ENCODE results near the gene ZCCHC24.

Gene ZCCHC24

DNA sequence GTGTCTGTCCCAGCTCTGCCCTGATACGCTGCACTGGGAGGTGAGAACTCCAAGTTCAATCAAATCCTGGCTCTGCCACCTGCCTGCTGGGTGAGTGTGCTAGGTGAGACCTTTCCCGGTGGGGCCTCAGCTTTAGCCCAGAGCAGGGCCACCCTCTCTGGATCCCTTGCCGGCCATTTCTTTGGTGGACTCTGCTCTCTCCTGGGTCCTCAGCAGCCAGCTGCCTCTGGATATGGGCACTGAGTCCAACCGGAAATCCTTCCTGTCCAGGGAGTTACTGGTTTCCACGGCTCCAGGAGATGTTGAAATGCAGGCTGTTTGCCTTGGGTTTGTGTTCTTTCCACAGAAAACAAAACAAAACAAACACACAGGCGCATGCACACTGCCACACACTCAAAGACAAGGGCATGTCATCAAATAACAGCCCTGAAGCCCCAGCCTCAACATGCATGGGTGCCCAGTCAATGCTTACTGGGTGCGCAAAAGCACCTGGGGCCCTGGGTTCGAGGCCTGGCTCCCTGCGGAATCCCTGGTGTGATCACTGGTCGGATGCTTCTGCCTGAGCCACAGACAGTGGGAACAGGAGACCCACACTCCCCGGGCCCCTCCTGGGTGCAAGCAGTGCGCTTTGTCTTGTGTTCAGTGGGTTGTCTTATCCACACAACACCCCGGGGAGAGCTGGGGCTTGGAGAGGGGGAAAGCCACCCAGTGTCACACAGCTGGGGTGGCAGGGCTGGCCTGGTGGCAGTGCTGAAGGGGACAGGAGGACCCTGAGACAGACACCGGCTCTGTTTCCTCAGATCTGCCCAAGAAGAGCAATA, 65.1 kb downstream of the ZCCHC24 start:
- DNase-seq, result no peak

GRCh38 chr10:79379512-79380124, 65.8 kb downstream of the ZCCHC24 start:
- no peak for DNase-seq

DNA sequence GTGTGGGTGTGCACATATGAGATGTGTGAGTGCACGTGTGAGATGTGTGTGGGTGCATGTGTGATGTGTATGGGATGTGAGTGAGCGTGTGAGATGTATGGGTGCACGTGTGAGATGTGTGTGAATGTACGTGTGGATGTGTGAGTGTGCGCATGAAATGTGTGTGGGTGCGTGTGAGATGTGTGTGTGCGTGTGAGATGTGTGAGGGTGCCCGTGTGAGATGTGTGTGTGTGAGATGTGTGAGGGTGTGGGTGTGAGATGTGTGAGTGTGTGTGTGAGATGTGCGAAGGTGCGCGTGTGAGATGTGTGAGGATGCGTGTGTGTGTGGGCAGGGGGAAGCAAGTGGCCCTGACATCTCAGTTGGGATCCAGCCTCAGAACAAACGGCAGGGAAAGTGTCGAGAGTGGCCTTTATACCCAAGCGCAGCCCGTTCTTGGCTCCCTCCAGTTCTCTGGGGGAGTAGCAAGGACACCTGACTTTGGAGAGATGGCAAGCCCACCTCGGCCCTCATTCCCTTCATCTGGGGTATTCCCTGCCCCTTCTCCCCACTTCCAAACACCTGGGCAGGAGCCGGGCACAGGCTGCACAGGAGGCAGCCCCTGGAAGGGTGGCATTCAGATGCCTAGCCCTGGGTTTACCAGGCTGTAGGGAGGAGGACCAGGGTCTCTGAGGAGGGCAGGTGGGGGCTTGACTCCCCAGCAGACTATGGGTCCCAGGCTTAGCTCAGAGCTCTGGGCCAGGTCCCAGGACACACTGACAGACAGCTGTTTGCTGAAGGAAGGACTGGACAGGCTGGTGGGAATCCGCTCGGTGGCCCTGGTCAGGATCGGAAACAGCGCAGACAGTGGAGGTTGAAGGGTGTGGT, 66.5 kb downstream of the ZCCHC24 start:
- no peak for DNase-seq

DNA sequence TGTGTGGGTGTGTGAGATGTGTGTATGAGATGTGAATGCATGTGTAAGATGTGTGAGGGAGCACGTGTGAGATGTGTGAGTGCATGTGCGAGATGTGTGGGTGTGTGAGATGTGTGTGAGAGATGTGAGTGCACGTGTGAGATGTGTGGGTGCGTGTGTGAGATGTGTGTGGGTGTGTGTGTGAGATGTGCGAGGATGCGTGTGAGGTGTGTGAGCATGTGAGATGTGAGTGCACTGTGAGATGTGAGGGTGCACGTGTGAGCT, 67.1 kb downstream of the ZCCHC24 start:
- no peak for DNase-seq

- no peak for DNase-seq
Observed at GRCh38 chr10:79377557-79378382, 67.7 kb downstream of the ZCCHC24 start.

- no peak for DNase-seq
Observed at GRCh38 chr10:79376751-79377556, 68.5 kb downstream of the ZCCHC24 start.

DNA sequence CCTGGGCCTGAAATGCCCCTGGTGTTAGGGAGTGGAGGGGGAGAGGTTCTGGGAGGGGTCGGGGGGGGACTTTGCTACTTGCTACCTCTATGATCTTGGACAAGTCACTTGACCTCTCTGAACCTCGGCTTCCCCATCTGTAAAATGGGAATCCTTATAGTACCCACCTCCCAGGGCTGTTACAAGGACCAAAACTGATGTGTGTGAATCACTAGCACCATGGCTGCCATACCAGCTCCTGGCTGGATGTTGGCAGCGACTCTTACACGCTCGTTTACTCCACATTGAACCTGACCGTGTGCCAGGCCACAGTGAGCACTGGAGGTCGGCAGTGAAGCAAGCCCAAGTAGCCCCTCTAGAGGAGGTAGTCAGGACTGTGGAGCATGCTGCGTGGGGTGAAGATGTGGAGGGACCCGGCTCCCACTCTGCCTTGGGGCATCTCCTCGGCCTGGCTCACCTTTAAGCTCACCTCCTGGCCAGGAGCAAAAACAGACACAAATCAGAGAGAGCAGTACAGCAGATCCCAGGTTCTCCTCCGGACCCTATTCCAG, 69.3 kb downstream of the ZCCHC24 start:
- DNase-seq, result no peak

DNA sequence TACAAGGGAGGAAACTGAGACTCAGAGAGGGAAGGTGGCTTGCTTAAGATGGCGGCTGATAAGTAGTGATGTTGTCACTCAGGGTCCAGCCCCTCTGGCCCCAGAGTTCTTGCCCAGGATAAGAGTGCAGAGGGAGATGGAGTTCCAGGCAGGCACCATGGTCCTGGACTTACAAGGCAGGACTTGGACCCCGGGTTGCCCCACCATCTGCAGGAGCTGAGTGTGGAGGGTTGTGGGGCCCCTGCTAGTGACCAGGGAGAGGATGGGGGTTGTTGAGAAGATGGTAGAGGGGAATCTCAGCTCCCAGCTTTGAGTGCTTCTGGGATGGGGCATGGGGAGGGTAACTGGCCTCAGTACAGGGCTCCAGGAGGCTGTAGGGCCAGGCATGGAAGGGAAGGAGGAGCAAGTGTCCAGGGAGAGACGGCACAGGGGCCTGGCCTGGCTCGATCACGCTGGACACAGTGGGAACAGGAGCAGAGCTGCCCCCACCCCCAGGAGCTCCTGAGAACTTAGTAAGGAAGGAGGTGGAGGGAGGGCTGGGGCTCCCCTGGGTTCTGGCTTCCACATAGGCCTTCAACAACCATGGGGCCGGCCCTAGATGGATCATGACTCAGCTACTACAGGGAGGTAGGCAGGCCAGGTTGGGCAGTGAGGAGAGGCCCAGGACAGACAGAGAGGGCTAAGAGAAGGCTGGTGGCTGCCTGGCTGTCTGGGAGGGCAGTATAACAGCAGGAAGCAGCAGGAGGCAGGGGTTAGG, 69.9 kb downstream of the ZCCHC24 start:
- DNase-seq, result no peak

DNA sequence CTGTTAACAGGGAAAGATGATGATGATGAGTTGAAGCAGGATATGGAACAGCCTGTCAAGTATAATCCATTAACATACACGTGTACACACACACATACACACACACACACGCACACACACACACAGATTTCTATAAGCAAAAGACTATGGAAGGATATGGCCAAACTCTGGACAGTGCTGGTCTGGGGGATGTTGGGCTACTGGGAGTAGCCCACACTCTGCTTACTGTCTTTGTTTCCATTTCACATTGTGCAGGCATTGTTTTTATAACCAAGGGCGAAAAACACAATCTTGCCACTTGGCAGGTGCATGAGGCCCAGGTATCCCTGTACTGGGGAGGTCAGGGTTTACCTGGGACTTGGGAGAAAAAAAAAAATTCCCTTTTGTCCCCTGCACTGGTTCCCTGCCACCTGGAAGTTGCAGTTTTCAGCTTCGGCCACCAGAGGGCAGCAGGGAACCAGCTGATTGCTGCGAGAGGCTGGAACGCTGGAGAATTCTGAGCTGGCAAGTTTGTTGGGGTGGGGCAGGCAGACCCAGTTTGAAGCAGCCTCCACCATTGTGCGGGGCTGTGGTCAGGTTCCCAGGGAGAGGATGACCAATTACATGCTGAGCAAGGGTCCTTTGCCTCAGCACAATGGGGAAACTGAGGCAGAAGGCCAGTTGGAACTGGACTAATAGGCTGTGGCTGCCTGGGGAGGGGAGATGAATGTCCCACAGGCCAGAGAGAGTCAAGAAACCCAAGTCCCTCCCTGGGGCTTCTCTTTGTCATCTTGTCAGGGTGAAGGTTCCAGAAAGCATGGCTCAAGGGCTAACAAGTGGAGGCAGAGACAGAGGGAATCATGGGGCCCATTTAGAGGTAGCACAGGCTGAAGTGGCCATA, 70.9 kb downstream of the ZCCHC24 start:
- DNase-seq, result no peak

- no peak for DNase-seq
Observed at GRCh38 chr10:79372871-79373270, 72.6 kb downstream of the ZCCHC24 start.

DNA sequence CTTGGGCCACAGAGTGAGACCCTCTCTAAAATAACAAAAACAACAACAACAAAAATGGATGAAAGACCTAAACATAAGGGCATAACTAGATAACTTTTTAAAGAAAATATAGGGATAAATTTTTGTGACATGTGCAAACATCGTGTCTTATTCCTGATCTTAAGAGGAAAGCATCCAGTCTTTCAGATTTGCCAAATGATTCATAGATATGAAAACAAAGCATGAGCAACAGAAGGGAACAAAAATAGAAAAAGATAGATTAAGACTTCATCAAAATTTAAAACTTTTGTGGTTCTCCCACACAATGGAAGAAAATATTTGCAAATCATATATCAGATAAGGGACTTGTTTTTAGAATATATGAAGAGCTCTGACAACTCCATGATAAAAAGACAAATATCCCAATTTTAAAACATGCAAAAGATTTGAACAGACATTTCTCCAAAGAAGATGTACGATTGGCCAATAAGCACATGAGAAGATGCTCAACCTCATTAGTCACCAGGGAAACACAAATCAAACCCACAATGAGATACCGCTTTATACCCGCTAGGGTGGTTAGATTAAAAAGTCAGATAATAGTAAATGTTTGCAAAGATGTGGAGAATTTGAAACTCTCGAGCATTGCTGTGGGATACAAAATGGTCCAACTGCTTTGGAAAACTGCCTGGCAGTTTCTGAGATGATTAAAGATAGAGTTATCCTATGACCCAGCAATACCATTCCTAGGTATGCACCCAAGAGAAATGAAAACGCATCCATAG, 77.8 kb downstream of the ZCCHC24 start:
- no peak for DNase-seq

- DNase-seq, result no peak
Observed at GRCh38 chr10:79361726-79362397, 83.6 kb downstream of the ZCCHC24 start.

GRCh38 chr10:79360499-79361342, 84.7 kb downstream of the ZCCHC24 start:
- DNase-seq, result no peak

- DNase-seq, result no peak
Observed at GRCh38 chr10:79359816-79360498, 85.5 kb downstream of the ZCCHC24 start.

DNA sequence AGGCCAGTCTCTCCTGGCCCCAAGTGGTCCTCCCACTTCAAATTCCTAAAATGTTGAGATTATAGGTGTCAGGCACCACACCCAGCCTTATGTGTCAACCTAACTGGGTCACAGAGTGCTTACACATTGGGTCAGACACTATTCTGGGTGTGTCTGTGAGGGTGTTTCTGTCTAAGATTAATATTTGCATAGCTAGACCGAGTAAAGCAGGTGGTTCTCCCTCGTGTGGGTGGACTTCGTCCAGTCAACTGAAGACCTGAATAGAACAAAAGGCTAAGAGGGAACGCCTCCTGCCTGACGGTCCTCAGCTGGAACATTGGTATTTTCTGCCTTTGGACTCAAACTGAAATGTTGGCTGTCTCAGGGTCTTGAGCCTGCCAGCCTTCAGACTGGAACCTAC, 86.6 kb downstream of the ZCCHC24 start:
- DNase-seq, result no peak

GRCh38 chr10:79357180-79357579, 88.2 kb downstream of the ZCCHC24 start:
- no peak for DNase-seq

GRCh38 chr10:79356104-79356503, 89.3 kb downstream of the ZCCHC24 start:
- no peak for DNase-seq

Data from SHP77 treated with DMSO at 0.1 percent for 48 hours (cell line).